Adrenal gland (tissue), 5 donors: ENCODE measurements around the gene HSD17B3.

Experiments used
- POLR2A ChIP-seq, 2 donors: fragments of 450-650 bp; IDR thresholded peaks; one replicate each; pipeline ENCODE4 v1.6.1; 2017; ENCODE audit warnings: antibody characterized with exemption in 2 of 2, mild to moderate bottlenecking in 2 of 2, moderate library complexity in 1 of 2
- TF ChIP-seq, protein P1 (sequence below), 6 experiments: fragments of 450-650 bp in 4 of 6; fragments of 200-600 bp in 2 of 6; sonication (generic) in 1 of 6; IDR thresholded peaks; 1 replicate in 5 of 6; 2 replicates in 1 of 6; pipeline versions ENCODE4 v1.5.1 to v1.8.0; 2016 to 2021; ENCODE audit warnings: antibody characterized with exemption in 6 of 6, mild to moderate bottlenecking in 2 of 6, moderate library complexity in 1 of 6
- donor health status: DM: no; HTN: no; CAD: no.

GRCh38 chr9:96327694-96328352, 25.8 kb upstream of the HSD17B3 start:
- TF ChIP-seq, protein P1, sequence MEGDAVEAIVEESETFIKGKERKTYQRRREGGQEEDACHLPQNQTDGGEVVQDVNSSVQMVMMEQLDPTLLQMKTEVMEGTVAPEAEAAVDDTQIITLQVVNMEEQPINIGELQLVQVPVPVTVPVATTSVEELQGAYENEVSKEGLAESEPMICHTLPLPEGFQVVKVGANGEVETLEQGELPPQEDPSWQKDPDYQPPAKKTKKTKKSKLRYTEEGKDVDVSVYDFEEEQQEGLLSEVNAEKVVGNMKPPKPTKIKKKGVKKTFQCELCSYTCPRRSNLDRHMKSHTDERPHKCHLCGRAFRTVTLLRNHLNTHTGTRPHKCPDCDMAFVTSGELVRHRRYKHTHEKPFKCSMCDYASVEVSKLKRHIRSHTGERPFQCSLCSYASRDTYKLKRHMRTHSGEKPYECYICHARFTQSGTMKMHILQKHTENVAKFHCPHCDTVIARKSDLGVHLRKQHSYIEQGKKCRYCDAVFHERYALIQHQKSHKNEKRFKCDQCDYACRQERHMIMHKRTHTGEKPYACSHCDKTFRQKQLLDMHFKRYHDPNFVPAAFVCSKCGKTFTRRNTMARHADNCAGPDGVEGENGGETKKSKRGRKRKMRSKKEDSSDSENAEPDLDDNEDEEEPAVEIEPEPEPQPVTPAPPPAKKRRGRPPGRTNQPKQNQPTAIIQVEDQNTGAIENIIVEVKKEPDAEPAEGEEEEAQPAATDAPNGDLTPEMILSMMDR (IDR thresholded peaks at IDR 0.05) = peak; percentile 79 to 87 (median 82)
- no peak for TF ChIP-seq POLR2A (IDR thresholded peaks at IDR 0.05)
